Muscle layer of colon (tissue), 2 donors: ENCODE measurements around the gene OPN1SW.

Experiments
- H3K27ac ChIP-seq: one replicate; pipeline ENCODE4 v1.7.0; 2013; ENCODE audit warnings: low read depth, mild to moderate bottlenecking, low read length, moderate library complexity
- H3K27me3 ChIP-seq, 2 donors: one replicate each; pipeline ENCODE4 v1.7.0; 2013; ENCODE audit warnings: low read length in 2 of 2, mild to moderate bottlenecking in 2 of 2; ENCODE audit not compliant: insufficient read depth in 2 of 2, control insufficient read depth in 1 of 2
- H3K36me3 ChIP-seq: one replicate; pipeline ENCODE4 v1.7.0; 2013; ENCODE audit warnings: mild to moderate bottlenecking, low read length; ENCODE audit not compliant: insufficient read depth
- H3K4me1 ChIP-seq: one replicate; pipeline ENCODE4 v1.7.0; 2013; ENCODE audit warnings: mild to moderate bottlenecking, low read length; ENCODE audit not compliant: insufficient read depth
- H3K4me3 ChIP-seq, 2 donors: one replicate each; pipeline ENCODE4 v1.7.0; 2013; ENCODE audit warnings: low read length in 2 of 2, low read depth in 1 of 2, mild to moderate bottlenecking in 1 of 2, moderate library complexity in 1 of 2
- H3K9ac ChIP-seq: one replicate; pipeline ENCODE4 v1.7.0; 2013; ENCODE audit warnings: low read length
- H3K9me3 ChIP-seq: one replicate; pipeline ENCODE4 v1.7.0; 2013; ENCODE audit warnings: mild to moderate bottlenecking, low read length
- donor health status: abdominal sarcoma.
- donor health status: Adenocarcinoma of cecum.

The OPN1SW gene

GRCh38 chr7:128726059-128726736 is 49.4 kb downstream of the OPN1SW start:
- Histone ChIP-seq H3K36me3 (no peaks in the 10 kb centered on the region), H3K27ac (no peak overlapping the region)

GRCh38 chr7:128725531-128725930 is 50.1 kb downstream of the OPN1SW start:
- no peaks in the 10 kb centered on the region for H3K36me3 ChIP-seq
- no peak overlapping the region for H3K9ac ChIP-seq
- H3K27ac ChIP-seq = no peak overlapping the region
- H3K4me1 ChIP-seq = no peaks in the 10 kb centered on the region
- no peaks in the 10 kb centered on the region for H3K27me3 ChIP-seq
- H3K9me3 ChIP-seq = no peaks in the 10 kb centered on the region
- H3K4me3 ChIP-seq = no peak overlapping the region

More at GRCh38 chr7:128726059-128726736, 49.4 kb downstream of the OPN1SW start:
- no peak overlapping the region for H3K9ac ChIP-seq
- no peaks in the 10 kb centered on the region for H3K27me3 ChIP-seq
- no peaks in the 10 kb centered on the region for H3K4me1 ChIP-seq
- H3K9me3 ChIP-seq = no peaks in the 10 kb centered on the region
- no peak overlapping the region for H3K4me3 ChIP-seq

GRCh38 chr7:128724743-128725142 is 50.9 kb downstream of the OPN1SW start:
- Histone ChIP-seq H3K4me1 (no peaks in the 10 kb centered on the region), H3K27ac (no peak overlapping the region), H3K9me3 (no peaks in the 10 kb centered on the region), H3K27me3 (no peaks in the 10 kb centered on the region), H3K9ac (no peak overlapping the region), H3K36me3 (no peaks in the 10 kb centered on the region), H3K4me3 (no peak overlapping the region)
